Fibroblast of peridontal ligament (primary cell): Measurements from ENCODE around the gene INO80C.

ENCODE experiments used
- DNase-seq: peaks from one replicate; pipeline ENCODE4 v3.0.0-alpha.2; 2010; ENCODE audit errors: extremely low read depth

INO80C gene

GRCh38 chr18:35430721-35431373, 66.9 kb downstream of the INO80C start:
- DNase-seq, result peak; percentile 26

- DNase-seq, result no peak
These were observed 71.0 kb downstream of the INO80C start for GRCh38 chr18:35426786-35427185.

- DNase-seq, result no peak
These were observed 73.4 kb downstream of the INO80C start for GRCh38 chr18:35424356-35424755.

GRCh38 chr18:35422237-35422636, 75.5 kb downstream of the INO80C start:
- DNase-seq, result no peak

GRCh38 chr18:35418610-35419009, 79.2 kb downstream of the INO80C start:
- no peak for DNase-seq
